Caco-2 (cell line): ENCODE data around the gene LDLRAD4. TPM values are rescaled to one million over a fixed set of nuclear protein-coding genes. Genes with fewer than 3 reads are reported as not detected.

Experiments
- BruUV-seq: library from RNA; stranded (reverse); fragments of 400-500 nt; replicated peaks from 2 replicates; lab custom pipeline; 2021; lab: Mats Ljungman, UMichigan
- CTCF ChIA-PET: fragments of 300-600 bp; sonication (Branson Sonifier 250); formaldehyde crosslinking; loops from one replicate; lab custom pipeline; 2022; ENCODE audit warnings: antibody characterized with exemption; lab: Charles Lee
- POLR2A ChIA-PET: fragments of 300-600 bp; sonication (Branson Sonifier 250); formaldehyde crosslinking; loops from one replicate; lab custom pipeline; 2022; ENCODE audit warnings: antibody characterized with exemption; lab: Charles Lee
- DNase-seq, 2 experiments: peaks; one replicate each; pipeline versions ENCODE4 v3.0.0 to v3.0.0-alpha.2; 2020 to 2022
- H3K27me3 ChIP-seq: replicated peaks from 2 replicates; pipeline ENCODE4 v1.6.0; 2011; ENCODE audit warnings: low read length; ENCODE audit not compliant: control insufficient read depth, insufficient read depth
- H3K36me3 ChIP-seq: 2 replicates; pipeline ENCODE4 v1.5.1; 2011; ENCODE audit warnings: low read length; ENCODE audit not compliant: control insufficient read depth, insufficient read depth
- H3K4me1 ChIP-seq: fragments of 250-450 bp; sonication (Bioruptor Pico); 2 replicates; pipeline ENCODE4 v1.5.1; 2020; ENCODE audit warnings: mild to moderate bottlenecking
- H3K4me3 ChIP-seq: 2 replicates; pipeline ENCODE4 v1.5.1; 2011; ENCODE audit warnings: low read depth, mild to moderate bottlenecking, control low read depth, low read length
- H3K9me3 ChIP-seq: fragments of 250-450 bp; sonication (Bioruptor Pico); 2 replicates; pipeline ENCODE4 v1.5.1; 2020; ENCODE audit warnings: mild to moderate bottlenecking, moderate library complexity
- H3K27ac Mint-ChIP-seq: one replicate; pipeline ENCODE4 v1.8.0; 2022; ENCODE audit warnings: mixed read lengths; ENCODE audit not compliant: unreplicated experiment
- H3K27me3 Mint-ChIP-seq: one replicate; pipeline ENCODE4 v1.8.0; 2022; ENCODE audit warnings: mixed read lengths; ENCODE audit not compliant: insufficient read depth, unreplicated experiment
- H3K36me3 Mint-ChIP-seq: one replicate; pipeline ENCODE4 v1.8.0; 2022; ENCODE audit warnings: mild to moderate bottlenecking, mixed read lengths; ENCODE audit not compliant: insufficient read depth, unreplicated experiment
- H3K4me1 Mint-ChIP-seq: one replicate; pipeline ENCODE4 v1.8.0; 2022; ENCODE audit warnings: low read depth, mixed read lengths; ENCODE audit not compliant: unreplicated experiment
- H3K4me3 Mint-ChIP-seq: one replicate; pipeline ENCODE4 v1.8.0; 2022; ENCODE audit warnings: mild to moderate bottlenecking, moderate library complexity, mixed read lengths; ENCODE audit not compliant: unreplicated experiment
- H3K9me3 Mint-ChIP-seq: one replicate; pipeline ENCODE4 v1.8.0; 2022; ENCODE audit warnings: mixed read lengths; ENCODE audit not compliant: unreplicated experiment
- CTCF ChIP-seq, 2 experiments: fragments of 200-600 bp in 1 of 2; IDR thresholded peaks; 1 replicate in 1 of 2; 2 replicates in 1 of 2; pipeline versions ENCODE4 v1.5.1 to v1.8.0; 2011 to 2022; ENCODE audit warnings: antibody characterized with exemption in 1 of 2, control low read depth in 1 of 2, inconsistent platforms in 1 of 2, low read depth in 1 of 2, low read length in 1 of 2, mild to moderate bottlenecking in 1 of 2, moderate library complexity in 1 of 2; ENCODE audit not compliant: insufficient read depth in 1 of 2, severe bottlenecking in 1 of 2, unreplicated experiment in 1 of 2
- intact Hi-C: fragments of 100-400 bp; cut with micrococcal nuclease; formaldehyde crosslinking; loops from one replicate; pipeline ENCODE4 v1.10.0; 2022; ENCODE audit not compliant: unreplicated experiment
- total RNA-seq: library from RNA; stranded (reverse); gene quantifications from 2 replicates; pipeline ENCODE4 v1.2.3, GENCODE V29; 2022

Gene LDLRAD4
- total RNA-seq, 1 experiment from 2014 or later, result 1.2 TPM

DNA sequence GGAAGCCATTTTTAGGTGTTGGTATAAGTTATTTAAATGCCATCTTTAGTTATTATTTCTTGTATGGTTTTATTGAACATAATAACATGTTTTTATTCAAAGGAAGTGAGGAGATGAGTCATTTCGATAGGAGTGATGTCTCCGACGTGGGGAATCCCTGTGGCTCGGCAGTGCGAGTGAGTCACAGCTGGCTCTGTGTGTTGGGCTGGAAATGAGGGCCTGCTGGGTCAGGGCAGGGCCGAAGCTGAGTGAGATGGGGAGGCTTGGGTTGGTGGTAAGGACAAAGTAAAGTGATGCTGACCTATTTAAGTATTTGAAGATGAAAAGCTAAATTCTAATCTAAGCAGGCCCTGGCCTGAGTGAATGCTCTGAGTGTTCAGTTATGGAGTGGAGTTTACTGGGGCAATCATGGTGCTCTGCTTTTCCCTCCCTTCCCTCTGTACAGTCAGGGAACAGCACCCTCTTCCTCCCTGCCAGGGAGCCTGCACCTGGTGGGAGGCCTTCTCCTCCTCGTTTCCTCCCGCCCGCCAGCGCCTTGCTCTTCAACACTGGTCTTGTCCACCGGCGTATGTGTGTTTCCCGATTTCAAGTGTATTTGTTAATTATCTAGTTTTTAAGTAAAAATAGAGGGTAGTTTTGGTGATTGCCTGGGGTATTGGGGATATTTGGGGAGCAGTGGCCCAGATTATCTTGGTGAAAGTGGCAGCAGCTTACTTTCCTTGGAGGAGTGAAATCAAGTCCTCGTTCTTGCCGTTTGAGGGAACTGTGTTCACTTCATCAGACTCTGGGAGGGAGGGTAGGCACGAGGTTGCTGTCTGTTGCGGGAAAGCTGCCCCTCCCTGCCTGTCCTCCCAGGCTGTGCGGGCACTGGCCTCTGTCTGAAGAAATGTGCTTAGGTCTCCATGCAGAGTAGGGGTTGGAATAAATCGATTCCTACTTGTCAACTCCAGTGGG is 157.0 kb downstream of the LDLRAD4 start:
- Mint-ChIP-seq H3K4me3 (no peak overlapping the region), H3K27ac (no peak overlapping the region), H3K9me3 (no peaks in the 10 kb centered on the region), H3K36me3 (no peaks in the 10 kb centered on the region), H3K27me3 (peaks cover 12% of the 10 kb centered on the region), H3K4me1 (no peaks in the 10 kb centered on the region)
- Histone ChIP-seq H3K4me1 (no peaks in the 10 kb centered on the region), H3K36me3 (no peaks in the 10 kb centered on the region), H3K4me3 (no peak overlapping the region), H3K27me3 (no peaks in the 10 kb centered on the region), H3K9me3 (no peaks in the 10 kb centered on the region)
- ChIA-PET POLR2A (no interaction called here), CTCF (no interaction called here)
- BruUV-seq, result no TSS peak
- intact Hi-C loops, result no loop called here
- DNase-seq, result no peak
- TF ChIP-seq CTCF (IDR thresholded peaks at IDR 0.05; ENCODE audit: insufficient read depth in 1 of 2, low read depth in 1 of 2, low read length in 1 of 2, severe bottlenecking in 1 of 2, unreplicated experiment in 1 of 2), result no peak

DNA sequence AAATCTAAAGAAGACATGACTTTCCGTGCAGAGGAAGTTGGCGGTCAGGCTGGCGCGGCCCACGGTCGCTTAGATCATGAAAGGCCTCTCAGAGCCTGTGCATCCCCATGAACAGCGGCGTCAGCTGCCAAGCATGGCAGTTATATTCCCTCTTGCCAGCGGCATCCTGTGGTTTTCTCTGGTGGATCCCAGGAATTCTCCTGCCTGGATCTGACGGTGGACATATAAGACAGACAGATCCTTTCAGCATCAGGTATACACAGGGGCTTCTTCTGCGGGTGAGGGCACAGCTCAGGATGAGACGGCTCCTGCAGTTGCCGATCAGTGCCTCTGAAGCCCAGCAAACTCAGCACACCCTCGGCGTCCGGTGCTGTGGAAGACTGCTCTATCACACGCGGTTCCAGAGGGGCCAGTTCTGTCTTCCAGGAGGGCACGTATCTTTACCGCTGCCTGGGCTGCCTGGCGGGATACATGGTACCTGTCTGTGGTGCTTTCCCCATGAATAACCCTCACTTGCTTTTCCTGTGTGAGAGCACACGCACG is 157.8 kb downstream of the LDLRAD4 start:
- no peak overlapping the region for H3K27ac Mint-ChIP-seq
- H3K27me3 Mint-ChIP-seq, result peaks cover 12% of the 10 kb centered on the region
- ChIA-PET POLR2A (no interaction called here), CTCF (no interaction called here)
- DNase-seq, result no peak
- intact Hi-C loops, result no loop called here
- H3K36me3 Mint-ChIP-seq, result no peaks in the 10 kb centered on the region
- H3K4me3 ChIP-seq, result no peak overlapping the region
- H3K9me3 ChIP-seq, result no peaks in the 10 kb centered on the region
- no peak overlapping the region for H3K4me3 Mint-ChIP-seq
- no peak for TF ChIP-seq CTCF (IDR thresholded peaks at IDR 0.05; ENCODE audit: insufficient read depth in 1 of 2, low read depth in 1 of 2, low read length in 1 of 2, severe bottlenecking in 1 of 2, unreplicated experiment in 1 of 2)
- no peaks in the 10 kb centered on the region for H3K9me3 Mint-ChIP-seq
- no peaks in the 10 kb centered on the region for H3K27me3 ChIP-seq
- no peaks in the 10 kb centered on the region for H3K4me1 Mint-ChIP-seq
- no peaks in the 10 kb centered on the region for H3K36me3 ChIP-seq
- no TSS peak for BruUV-seq
- no peaks in the 10 kb centered on the region for H3K4me1 ChIP-seq

GRCh38 chr18:13376841-13377351 is 158.3 kb downstream of the LDLRAD4 start:
- Mint-ChIP-seq H3K9me3 (no peaks in the 10 kb centered on the region), H3K27me3 (peaks cover 12% of the 10 kb centered on the region), H3K36me3 (no peaks in the 10 kb centered on the region), H3K27ac (no peak overlapping the region), H3K4me3 (no peak overlapping the region), H3K4me1 (no peaks in the 10 kb centered on the region)
- Histone ChIP-seq H3K4me1 (no peaks in the 10 kb centered on the region), H3K9me3 (no peaks in the 10 kb centered on the region), H3K36me3 (no peaks in the 10 kb centered on the region), H3K4me3 (no peak overlapping the region), H3K27me3 (no peaks in the 10 kb centered on the region)
- DNase-seq, result no peak
- ChIA-PET POLR2A (no interaction called here), CTCF (no interaction called here)
- no TSS peak for BruUV-seq
- intact Hi-C loops, result no loop called here
- TF ChIP-seq CTCF (IDR thresholded peaks at IDR 0.05; ENCODE audit: insufficient read depth in 1 of 2, low read depth in 1 of 2, low read length in 1 of 2, severe bottlenecking in 1 of 2, unreplicated experiment in 1 of 2), result no peak
